Stimulated activated CD4-positive, alpha-beta T cell treated with anti-CD3 and anti-CD28 coated beads, Interleukin-15, amount 100 ng/mL, for 48 hours (primary cell): ENCODE results near the gene RFPL3.
"Not testable (repeated sequence)": the region's sequence is repeated elsewhere in the genome, so short reads cannot be mapped to it uniquely, and the experiment has no call there.

ENCODE experiments used
- DNase-seq, 2 donors: peaks; one replicate each; pipeline ENCODE4 v3.0.0-alpha.2; 2020; ENCODE audit warnings: low read depth in 2 of 2

RFPL3 gene

GRCh38 chr22:32353292-32353691 lies 4.4 kb upstream of the RFPL3 start:
- DNase-seq = no peak

- DNase-seq = no peak
Measured at GRCh38 chr22:32353840-32354239, 3.8 kb upstream of the RFPL3 start.

- DNase-seq = no peak
Measured at GRCh38 chr22:32354360-32355351, 3.0 kb upstream of the RFPL3 start.

DNA sequence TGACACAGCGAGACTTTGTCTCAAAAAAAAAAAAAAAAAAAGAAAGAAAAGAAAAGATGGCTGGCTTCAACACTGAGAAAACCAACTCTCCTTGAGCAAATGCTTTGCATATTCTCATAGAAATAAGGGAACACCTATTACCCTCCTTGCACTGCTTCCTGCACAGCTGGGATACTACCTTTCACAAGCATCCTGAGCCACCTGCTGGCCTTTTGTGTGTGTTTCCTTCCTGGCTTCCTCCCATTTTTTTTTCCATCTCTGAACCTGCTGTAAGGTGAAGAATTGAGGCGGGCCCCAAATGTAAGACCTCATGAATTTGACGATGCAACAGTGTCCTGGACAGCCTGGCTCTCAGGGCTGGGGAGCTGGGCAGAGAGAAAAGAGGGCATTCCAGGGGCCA lies 1.9 kb upstream of the RFPL3 start:
- no peak for DNase-seq

GRCh38 chr22:32360096-32360495 lies 2.4 kb downstream of the RFPL3 start:
- not testable (repeated sequence) for DNase-seq

GRCh38 chr22:32361257-32361656 lies 3.6 kb downstream of the RFPL3 start:
- DNase-seq = no peak

- DNase-seq = no peak
Measured at GRCh38 chr22:32364210-32364609, 6.5 kb downstream of the RFPL3 start.

DNA sequence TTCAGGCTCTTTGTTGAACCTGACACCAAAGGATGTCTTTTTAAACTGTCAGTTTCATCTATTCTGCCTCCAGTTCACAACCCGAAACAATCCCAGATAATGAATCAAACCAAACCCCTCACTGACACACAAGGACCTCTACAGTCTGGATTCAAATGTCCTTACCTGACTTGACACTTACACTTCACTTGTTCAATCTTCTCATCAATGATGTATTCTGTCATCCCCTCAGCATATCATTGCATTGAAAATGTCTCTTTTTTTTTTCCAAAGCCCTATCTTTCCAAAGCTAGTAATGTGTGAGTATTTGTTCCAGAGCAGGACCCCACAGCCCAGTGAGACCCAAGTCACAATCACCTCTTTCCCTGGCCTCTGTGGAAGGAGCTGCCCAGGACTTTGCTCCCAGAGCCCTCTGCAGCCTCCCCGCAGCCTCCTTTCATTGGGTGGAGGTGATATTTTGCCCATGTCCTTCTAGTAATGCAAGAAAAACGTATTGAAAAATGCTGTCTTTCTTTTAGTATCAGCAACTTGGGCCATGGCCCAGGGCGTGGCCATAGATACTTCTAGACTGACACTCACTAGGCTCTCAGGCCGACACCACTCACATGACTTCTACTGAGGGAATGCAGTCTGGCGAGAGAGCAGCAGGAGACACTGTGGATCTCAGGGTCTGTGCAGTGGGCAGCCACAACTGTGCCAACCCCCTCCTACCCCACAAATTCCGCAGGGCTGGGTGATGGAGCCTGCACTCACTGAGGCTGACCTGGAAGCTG lies 18.2 kb downstream of the RFPL3 start:
- no peak for DNase-seq

DNA sequence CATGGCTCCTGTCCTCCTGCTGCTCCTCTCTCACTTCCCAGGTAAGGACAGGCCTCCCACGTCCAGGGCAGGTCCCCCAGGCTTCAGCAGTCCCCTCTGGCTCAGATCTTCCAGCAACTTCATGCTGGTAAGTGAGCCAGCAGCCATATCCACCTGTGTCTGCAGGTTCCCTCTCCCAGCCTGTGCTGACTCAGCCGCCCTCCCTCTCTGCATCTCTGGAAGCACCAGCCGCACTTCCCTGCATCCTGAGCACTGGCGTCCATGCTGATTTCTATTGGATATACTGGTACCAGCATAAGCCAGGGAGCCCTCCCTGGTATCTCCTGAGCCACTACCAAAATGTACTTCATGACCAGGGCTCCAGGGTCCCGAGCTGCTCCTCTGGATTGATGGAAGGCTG lies 19.0 kb downstream of the RFPL3 start:
- DNase-seq = no peak

GRCh38 chr22:32378707-32379272 lies 21.1 kb downstream of the RFPL3 start:
- peak in 1 of 2 donors; percentile 4 for DNase-seq

- no peak for DNase-seq
Measured at GRCh38 chr22:32380991-32381390, 23.3 kb downstream of the RFPL3 start.

- DNase-seq = no peak
Measured at GRCh38 chr22:32385681-32386080, 28.0 kb downstream of the RFPL3 start.

DNA sequence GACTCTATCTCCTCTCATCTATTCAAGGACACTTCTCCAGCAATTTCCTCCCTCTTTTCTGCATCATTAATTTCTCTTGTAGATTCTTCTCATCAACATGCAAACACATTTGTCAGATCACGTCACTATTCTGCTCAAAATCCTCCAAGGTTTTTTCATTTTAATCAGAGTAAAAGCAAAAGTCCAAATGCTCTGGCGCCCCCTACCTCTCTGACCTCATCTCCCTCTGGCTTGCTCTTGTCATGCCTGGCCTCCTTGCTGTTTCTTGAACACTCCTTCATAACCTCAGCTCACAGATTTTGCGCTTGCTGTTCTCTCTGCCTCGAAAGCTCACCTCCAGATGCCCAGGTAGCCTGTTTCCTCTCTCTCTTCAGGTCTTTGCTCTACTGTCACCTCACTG lies 32.0 kb downstream of the RFPL3 start:
- no peak for DNase-seq

DNA sequence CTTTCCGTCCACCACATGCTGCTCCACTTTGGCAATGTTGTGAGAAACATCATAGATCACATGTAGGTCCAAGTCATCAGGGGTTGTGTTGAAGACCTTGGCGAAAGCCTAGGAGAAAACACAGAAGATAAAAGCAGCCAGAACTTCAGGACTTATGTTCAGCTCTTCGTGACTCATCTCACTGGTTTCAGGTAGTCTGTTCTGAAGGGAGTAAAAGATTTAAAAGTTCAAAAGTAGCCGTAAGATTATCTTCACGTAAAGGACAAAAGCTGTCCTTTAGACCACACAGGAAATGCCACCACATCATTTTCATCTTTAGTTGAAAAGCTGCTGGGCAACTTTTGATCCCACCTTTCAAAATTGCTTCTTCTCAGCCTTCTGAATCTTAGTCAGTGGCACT lies 37.4 kb downstream of the RFPL3 start:
- DNase-seq = no peak

DNA sequence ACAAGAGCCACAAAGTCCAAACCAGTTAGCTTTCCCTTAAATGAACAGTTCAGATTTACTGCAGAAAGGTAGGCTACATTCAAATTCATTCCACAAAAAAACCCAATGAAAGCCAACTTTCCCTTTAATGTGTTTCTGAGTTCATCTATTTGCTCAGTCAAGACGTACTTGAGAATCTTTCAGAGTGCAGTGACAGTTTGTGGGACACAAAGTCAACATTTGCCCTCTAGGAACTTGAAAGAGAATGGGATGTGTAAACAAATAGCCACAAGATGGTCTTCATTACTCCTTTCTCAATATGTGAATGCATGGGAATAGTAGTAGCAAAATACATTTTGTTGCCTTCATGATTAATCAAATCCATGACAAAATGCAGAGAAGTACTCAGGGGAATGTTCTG lies 38.6 kb downstream of the RFPL3 start:
- DNase-seq = no peak

DNA sequence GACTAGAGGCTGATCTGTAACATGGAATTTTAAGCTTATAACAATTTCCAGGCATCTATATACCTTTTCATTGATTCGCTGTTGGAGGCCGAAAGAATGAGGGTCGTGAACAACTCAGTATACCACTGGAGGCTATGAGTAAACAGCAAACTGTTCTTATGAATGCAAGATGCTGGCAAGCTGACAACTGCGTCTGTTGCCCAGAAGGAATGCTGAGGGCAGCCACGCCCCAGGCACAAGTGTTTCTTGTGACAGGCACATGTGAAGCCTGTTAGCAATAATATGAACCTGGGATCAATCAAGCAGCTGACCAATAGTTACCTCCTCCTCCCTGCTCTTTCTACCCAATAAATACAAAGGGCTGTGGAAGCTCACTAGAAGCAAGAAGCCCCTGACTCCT lies 39.1 kb downstream of the RFPL3 start:
- no peak for DNase-seq

GRCh38 chr22:32401486-32401885 lies 43.8 kb downstream of the RFPL3 start:
- DNase-seq = no peak

GRCh38 chr22:32404021-32404420 lies 46.4 kb downstream of the RFPL3 start:
- no peak for DNase-seq

DNA sequence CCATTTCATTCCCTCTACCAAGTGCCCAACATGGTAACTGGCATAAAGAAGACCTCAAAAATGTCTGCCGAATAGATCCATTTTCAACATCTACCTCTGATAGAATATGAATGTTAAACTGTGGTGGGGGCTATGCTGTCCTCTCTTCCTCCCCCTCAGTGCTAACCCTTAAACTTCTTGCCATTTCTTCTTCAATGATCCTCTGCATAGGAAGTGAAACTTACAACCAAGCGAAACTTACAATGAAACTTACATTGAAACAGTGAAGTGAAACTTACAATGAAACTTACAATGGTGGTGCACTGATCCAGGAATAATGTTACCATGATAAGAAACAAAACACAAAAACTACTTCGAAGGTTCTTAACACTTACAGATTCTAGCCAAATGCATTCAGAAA lies 49.6 kb downstream of the RFPL3 start:
- DNase-seq = no peak

GRCh38 chr22:32407936-32408335 lies 50.3 kb downstream of the RFPL3 start:
- no peak for DNase-seq

DNA sequence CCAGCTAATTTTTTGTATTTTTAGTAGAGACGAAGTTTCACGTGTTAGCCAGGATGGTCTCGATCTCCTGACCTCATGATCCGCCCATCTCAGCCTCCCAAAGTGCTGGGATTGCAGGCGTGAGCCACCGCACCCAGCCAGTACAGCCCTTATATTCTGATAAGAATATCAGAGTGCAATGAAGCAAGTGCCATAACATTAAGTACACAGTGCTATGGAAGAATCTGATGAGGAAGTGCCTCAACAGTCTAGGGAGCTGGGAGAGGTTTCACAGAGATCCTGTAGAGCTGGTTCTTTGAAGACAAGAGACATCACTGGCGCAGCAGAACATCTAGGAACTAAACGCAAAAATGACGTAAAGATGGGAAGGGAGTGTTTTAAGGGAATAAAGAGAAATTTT lies 52.3 kb downstream of the RFPL3 start:
- DNase-seq = no peak

DNA sequence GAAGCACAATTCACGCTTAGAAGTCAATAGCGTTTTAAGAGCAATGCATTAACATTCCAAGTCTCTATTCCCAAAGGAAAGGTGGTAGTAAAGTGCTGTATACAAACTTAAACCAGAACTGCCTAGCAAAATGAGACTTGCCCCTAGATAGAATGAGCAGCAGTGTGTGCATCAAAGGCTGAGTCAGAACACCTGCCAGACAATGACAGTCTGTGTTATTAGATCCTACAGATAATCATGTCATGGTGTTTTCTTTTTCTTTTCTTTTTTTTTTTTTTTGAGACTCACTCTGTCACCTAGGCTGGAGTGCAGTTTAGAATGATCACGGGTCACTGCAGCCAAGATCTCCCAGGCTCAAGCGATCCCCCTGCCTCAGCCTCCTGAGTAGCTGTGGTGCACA lies 52.8 kb downstream of the RFPL3 start:
- DNase-seq = no peak
